GM21825 (cell line): ENCODE data around the gene MAMDC2.

ENCODE experiments used
- ATAC-seq: cut with Tn5 transposase; IDR thresholded peaks from one replicate; pipeline ENCODE4 v1.9.1; 2021; ENCODE audit warnings: mild to moderate bottlenecking, moderate library complexity; ENCODE audit not compliant: unreplicated experiment

MAMDC2 gene

DNA sequence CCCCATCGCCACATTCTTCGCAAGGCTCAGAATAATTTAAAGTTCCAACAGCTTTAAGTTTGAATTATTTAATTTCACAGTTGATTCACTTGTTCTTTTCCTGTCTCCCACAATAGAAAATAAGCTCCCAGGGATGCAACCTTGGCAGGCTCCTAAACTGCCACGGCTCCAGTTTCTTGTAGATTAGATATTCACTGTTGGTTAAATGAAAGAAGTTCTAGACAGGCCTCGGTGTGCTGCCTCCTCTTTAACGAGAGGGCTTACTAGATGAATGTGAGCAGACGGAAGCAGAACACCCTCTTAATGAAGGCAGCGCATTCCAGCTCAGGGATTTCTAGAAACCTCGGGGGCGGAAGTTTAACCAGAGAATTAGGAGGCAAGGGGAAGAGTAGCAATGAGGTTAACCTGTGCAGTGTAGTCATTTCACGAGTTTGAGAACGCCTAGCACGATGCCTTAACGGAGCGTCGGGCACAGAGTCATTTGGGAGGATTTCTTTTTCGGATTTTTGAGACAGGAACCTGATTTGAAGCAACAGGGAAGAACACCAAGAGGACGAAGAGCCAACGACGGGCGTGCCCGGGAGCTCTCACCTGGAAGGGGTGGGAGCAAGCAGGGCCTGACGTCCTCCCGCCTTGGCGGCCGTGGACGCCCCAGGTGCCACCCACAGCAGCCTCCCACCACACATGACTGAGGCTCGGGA lies 214.5 kb downstream of the MAMDC2 start:
- ATAC-seq = peak; percentile 39

DNA sequence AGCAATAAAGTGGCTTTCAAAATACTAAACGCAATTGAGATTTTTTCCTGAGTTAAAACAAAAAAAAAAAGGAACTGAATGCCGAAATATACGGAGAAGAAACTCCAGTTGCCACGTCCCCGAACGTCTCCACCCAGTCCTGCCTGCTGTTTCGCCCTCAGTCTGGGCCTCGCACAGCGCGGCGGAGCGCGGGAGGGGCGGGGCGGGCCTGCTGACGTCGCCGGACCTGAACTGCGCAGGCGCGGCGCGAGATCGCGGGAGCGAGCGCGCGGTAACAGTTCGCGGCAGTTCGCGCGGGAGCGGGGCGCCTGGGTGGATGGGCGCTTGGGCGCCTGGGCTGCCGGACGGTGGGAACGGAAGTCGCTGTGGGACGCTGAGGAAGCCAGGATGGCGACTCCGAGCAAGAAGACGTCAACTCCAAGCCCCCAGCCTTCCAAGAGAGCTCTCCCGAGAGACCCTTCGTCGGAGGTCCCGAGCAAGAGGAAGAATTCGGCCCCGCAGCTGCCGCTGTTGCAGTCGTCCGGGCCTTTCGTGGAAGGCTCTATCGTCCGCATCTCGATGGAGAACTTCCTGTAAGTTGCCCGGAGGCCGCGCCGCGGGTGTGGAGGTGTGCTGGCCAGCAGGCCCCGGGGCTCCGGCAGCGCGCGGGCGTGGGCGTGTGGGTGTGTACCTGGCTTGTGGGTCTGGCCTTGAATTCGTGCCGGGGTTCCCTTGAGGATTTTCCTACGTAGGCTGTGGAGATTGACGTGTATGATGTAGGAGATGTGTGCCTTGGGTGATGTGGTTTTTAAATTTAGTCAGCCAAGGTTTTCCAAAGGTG lies 215.3 kb downstream of the MAMDC2 start, which contains the start of gene SMC5:
SMC5 (plus strand) TSS at position 287 of the 820 bp plus-strand sequence; CDS start at position 388, 101 bp downstream.
- peak; percentile 88 for ATAC-seq

DNA sequence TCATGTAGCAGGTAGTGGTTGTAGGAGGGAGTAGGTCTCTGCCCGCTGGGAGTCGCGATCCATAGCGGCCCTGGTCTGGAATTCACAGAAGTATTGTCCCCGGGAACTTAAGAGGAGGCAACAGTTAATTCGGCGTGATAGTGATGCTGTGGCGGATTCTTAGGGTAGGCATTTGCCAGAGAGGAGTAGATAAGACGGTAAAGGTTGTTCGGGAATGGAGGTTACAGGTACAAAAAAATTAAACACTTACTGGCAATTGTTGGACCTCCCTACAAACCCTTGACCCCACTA lies 215.8 kb downstream of the MAMDC2 start:
- ATAC-seq = no peak

GRCh38 chr9:70260007-70260443 lies 216.4 kb downstream of the MAMDC2 start:
- ATAC-seq = no peak

GRCh38 chr9:70260606-70261005 lies 217.0 kb downstream of the MAMDC2 start:
- peak; percentile 24 for ATAC-seq

- no peak for ATAC-seq
These were observed 217.7 kb downstream of the MAMDC2 start for GRCh38 chr9:70261131-70261870.

- no peak for ATAC-seq
These were observed 218.7 kb downstream of the MAMDC2 start for GRCh38 chr9:70262366-70262765.

DNA sequence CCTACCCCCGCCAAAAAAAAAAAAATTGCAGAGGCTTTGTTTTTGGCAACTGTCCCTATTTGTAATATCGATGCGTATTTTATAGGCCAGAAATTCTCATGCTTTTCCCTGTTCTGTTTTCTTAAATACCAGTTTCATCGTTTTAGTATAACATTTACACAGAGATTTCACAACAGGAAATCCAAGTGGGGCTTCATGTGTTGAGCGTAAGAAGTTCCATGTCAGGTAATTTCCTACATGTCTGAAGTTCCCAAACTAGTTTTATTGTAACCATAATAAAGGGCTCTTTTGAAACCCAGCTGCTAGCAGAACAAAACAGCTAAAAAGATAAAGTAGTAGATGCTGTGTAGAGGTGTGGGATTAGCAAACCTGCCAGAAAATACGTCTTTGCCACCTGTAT lies 219.3 kb downstream of the MAMDC2 start:
- ATAC-seq = no peak

DNA sequence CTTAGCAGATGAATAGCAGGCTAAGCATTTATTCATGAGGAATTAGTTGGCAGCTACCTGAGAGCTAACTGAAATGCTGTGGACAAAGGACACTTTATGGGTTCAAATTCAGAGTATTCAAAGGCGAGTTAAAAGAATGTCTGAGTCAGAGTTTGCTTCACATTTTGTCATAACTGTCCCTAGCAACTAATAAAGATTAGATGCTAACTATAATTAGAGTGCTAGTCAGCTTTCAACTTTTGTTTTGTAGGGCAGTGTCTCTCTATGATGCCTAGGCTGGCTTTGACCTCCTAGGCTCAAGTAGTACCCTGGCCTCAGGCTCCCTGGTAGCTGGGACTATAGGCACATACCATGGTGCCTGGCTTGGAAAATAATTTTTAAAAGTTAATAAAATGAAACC lies 219.8 kb downstream of the MAMDC2 start:
- no peak for ATAC-seq
